ENCODE results near the gene ZNF586.
"Not testable (repeated sequence)": the region's sequence is repeated elsewhere in the genome, so short reads cannot be mapped to it uniquely, and the experiment has no call there.

The ZNF586 gene

DNA sequence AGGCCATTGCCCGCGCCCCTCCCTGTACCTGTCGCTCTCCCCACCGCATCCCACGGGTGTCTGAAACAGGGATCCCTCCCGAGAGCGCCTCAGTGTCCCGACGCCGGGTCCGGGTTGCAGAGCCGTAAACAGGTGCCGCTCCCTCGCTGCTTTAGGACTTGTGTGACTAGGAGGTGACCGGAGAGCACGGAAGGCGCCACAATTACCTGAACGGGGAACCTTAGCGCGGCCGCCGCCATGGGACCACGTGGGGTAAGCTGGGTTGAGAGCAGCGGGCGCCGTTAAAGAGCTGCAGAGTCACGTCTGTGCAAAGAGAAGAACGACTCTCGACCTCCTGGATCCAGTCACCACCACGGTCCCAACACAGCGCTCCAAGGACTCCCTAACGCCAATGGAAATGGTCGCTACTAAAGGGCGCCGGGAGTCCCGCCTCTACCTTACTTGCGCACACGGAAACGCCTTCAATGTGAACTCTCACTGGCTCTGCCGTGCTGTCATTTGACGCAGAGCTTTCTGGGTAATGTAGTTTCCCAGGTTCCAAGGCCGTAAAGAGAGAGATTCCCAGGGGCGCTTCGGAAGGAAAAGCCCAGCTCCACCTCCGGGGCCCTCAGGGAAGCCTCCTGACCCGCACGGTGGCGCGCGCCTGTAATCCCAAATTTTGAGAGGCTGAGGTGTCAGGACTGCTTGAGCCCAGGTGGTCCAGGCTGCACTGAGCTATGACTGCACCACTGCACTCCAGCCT, 45.2 kb downstream of the ZNF586 start, which contains the start of gene ZNF552:
TSS of gene ZNF552 (minus strand) at position 409 of the 742 bp plus-strand sequence. CDS start at position 239, 170 bp downstream.
- peak within 1 kb of the TSS; percentile 94 for H3K4me3 ChIP-seq (ENCODE audit: low read depth, low read length)
- H3K79me2 ChIP-seq (ENCODE audit: control insufficient read depth, insufficient read depth, low read length, unreplicated experiment), result peaks cover 10% of the 10 kb centered on the region
- H2AFZ ChIP-seq (ENCODE audit: low read length, unreplicated experiment), result peak within 1 kb of the TSS; percentile 60

DNA sequence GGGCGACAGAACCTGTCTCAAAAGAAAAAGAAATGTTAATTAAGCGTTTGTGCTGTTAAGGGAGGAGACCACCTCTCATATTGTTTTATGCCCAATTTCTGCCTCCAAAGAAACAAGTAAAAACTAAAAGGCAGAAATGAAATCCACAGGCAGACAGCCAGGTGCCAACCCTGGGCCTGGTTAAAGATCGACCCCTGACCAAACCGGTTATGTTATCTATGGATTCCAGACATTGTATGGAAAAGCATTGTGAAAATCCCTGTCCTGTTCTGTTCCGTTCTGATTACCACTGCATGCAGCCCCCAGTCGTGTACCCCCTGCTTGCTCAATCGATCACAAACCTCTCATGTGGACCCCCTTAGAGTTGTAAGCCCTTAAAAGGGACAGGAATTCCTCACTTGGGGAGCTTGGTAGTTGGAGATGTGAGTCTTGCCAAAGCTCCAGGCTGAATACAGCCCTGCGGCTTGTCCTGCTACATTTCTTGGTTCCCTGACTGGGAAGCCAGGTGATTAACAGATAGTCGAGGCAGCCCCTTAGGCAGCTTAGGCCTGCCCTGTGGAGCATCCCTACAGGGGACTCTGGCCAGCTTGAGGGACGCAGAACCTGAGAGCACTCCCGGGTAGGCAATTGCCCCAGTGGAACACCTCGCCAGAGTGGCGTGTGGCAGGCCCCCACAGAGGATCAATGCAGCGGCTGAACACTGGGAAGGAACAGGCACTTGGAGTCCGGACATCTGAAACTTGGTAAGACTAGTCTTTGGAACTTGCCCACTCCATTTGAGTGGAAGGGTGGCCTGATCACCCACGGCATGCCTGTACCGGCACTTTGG, 46.0 kb downstream of the ZNF586 start:
- no peak overlapping the region for H3K27ac ChIP-seq (ENCODE audit: low read depth, low read length)
- no peaks in the 10 kb centered on the region for H3K4me1 ChIP-seq (ENCODE audit: control insufficient read depth, insufficient read depth, low read length, unreplicated experiment)
- H3K79me2 ChIP-seq (ENCODE audit: control insufficient read depth, insufficient read depth, low read length, unreplicated experiment), result peaks cover 18% of the 10 kb centered on the region
- no peaks in the 10 kb centered on the region for H3K36me3 ChIP-seq (ENCODE audit: insufficient read depth, low read length)
- H3K27me3 ChIP-seq (ENCODE audit: insufficient read depth, low read length), result no peaks in the 10 kb centered on the region
- H2AFZ ChIP-seq (ENCODE audit: low read length, unreplicated experiment), result no peak overlapping the region
- 0 out of 2 replicates have a peak overlapping the region, but pooled peaks have one; percentile 94 for H3K4me3 ChIP-seq (ENCODE audit: low read depth, low read length)

More for the DNA sequence above, 45.2 kb downstream of the ZNF586 start, which contains the start of gene ZNF552:
- no peaks in the 10 kb centered on the region for H3K36me3 ChIP-seq (ENCODE audit: insufficient read depth, low read length)
- no peaks in the 10 kb centered on the region for H3K27me3 ChIP-seq (ENCODE audit: insufficient read depth, low read length)
- H3K27ac ChIP-seq (ENCODE audit: low read depth, low read length), result no peak within 1 kb of the TSS
- no peaks in the 10 kb centered on the region for H3K4me1 ChIP-seq (ENCODE audit: control insufficient read depth, insufficient read depth, low read length, unreplicated experiment)

DNA sequence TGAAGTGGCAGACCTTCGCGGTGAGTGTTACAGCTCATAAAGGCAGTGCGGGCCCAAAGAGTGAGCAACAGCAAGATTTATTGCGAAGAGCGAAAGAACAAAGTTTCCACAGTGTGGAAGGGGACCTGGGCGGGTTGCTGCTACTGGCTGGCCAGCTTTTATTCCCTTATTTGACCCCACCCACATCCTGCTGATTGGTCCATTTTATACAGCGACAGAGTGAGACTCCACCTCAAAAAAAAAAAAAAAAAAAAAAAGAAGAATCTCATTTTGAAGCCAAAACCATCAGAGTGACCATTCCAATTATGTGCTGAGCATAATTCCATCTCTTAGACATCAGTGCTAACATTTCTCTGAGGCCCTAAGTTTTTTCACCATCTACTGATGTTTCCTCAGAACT, 47.2 kb downstream of the ZNF586 start:
- Histone ChIP-seq H3K27me3 (ENCODE audit: insufficient read depth, low read length) (no peaks in the 10 kb centered on the region), H3K79me2 (ENCODE audit: control insufficient read depth, insufficient read depth, low read length, unreplicated experiment) (peaks cover 28% of the 10 kb centered on the region), H2AFZ (ENCODE audit: low read length, unreplicated experiment) (no peak overlapping the region), H3K4me1 (ENCODE audit: control insufficient read depth, insufficient read depth, low read length, unreplicated experiment) (peaks cover 5% of the 10 kb centered on the region), H3K36me3 (ENCODE audit: insufficient read depth, low read length) (no peaks in the 10 kb centered on the region), H3K27ac (ENCODE audit: low read depth, low read length) (no peak overlapping the region), H3K4me3 (ENCODE audit: low read depth, low read length) (no peak overlapping the region)

GRCh38 chr19:57817976-57818375, 48.5 kb downstream of the ZNF586 start:
- Histone ChIP-seq H3K27ac (ENCODE audit: low read depth, low read length) (no peak overlapping the region), H3K27me3 (ENCODE audit: insufficient read depth, low read length) (no peaks in the 10 kb centered on the region), H3K36me3 (ENCODE audit: insufficient read depth, low read length) (no peaks in the 10 kb centered on the region), H2AFZ (ENCODE audit: low read length, unreplicated experiment) (no peak overlapping the region), H3K79me2 (ENCODE audit: control insufficient read depth, insufficient read depth, low read length, unreplicated experiment) (peaks cover 37% of the 10 kb centered on the region), H3K4me1 (ENCODE audit: control insufficient read depth, insufficient read depth, low read length, unreplicated experiment) (peaks cover 5% of the 10 kb centered on the region), H3K4me3 (ENCODE audit: low read depth, low read length) (no peak overlapping the region)

DNA sequence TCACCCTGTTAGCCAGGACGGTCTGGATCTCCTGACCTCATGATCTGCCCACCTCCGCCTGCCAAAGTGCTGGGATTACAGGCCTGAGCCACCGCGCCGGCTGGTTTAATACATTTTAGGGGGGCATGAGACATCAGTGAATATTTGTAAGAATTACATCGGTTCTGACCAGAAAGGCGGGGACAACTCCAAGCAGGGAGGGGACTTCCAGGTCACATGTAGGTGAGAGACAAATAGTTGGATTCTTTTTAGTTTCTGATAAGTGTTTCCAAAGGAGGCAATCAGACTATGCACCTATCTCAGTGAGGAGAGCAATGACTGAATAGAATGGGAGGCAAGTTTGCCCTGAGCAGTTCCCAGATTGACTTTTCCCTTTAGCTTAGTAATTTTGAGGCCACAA, 48.9 kb downstream of the ZNF586 start:
- Histone ChIP-seq H3K4me3 (ENCODE audit: low read depth, low read length) (no peak overlapping the region; the same call in 1 of the 2 replicates), H2AFZ (ENCODE audit: low read length, unreplicated experiment) (no peak overlapping the region), H3K27me3 (ENCODE audit: insufficient read depth, low read length) (no peaks in the 10 kb centered on the region), H3K36me3 (ENCODE audit: insufficient read depth, low read length) (no peaks in the 10 kb centered on the region), H3K79me2 (ENCODE audit: control insufficient read depth, insufficient read depth, low read length, unreplicated experiment) (peaks cover 40% of the 10 kb centered on the region), H3K4me1 (ENCODE audit: control insufficient read depth, insufficient read depth, low read length, unreplicated experiment) (peaks cover 5% of the 10 kb centered on the region), H3K27ac (ENCODE audit: low read depth, low read length) (no peak overlapping the region)

GRCh38 chr19:57819475-57820148, 50.1 kb downstream of the ZNF586 start:
- Histone ChIP-seq H3K36me3 (ENCODE audit: insufficient read depth, low read length) (no peaks in the 10 kb centered on the region), H3K79me2 (ENCODE audit: control insufficient read depth, insufficient read depth, low read length, unreplicated experiment) (peaks cover 45% of the 10 kb centered on the region), H2AFZ (ENCODE audit: low read length, unreplicated experiment) (peak overlapping the region; percentile 71)

DNA sequence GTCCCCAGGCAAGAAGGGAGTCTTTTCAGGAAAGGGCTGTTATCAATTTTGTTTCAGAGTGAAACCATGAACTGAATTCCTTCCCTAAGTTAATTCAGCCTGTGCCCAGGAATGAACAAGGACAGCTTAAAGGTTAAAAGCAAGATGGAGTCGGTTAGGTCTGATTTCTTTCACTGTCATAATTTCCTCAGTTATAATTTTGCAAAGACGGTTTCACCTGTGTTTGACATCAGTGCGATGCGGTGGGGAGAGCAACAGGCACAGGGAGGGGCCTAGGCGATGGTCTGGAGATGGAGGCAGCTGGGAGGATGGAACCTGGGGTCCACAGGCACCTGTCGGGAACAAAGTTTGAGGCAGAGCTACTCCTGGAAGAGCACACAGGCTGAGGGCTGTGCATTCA, 51.1 kb downstream of the ZNF586 start:
- H3K27ac ChIP-seq (ENCODE audit: low read depth, low read length), result no peak overlapping the region
- H3K4me1 ChIP-seq (ENCODE audit: control insufficient read depth, insufficient read depth, low read length, unreplicated experiment), result peaks cover 5% of the 10 kb centered on the region
- H2AFZ ChIP-seq (ENCODE audit: low read length, unreplicated experiment), result no peak overlapping the region
- peak overlapping the region; percentile 96 for H3K4me3 ChIP-seq (ENCODE audit: low read depth, low read length)
- peaks cover 53% of the 10 kb centered on the region for H3K79me2 ChIP-seq (ENCODE audit: control insufficient read depth, insufficient read depth, low read length, unreplicated experiment)
- no peaks in the 10 kb centered on the region for H3K36me3 ChIP-seq (ENCODE audit: insufficient read depth, low read length)
- no peaks in the 10 kb centered on the region for H3K27me3 ChIP-seq (ENCODE audit: insufficient read depth, low read length)

More at GRCh38 chr19:57819475-57820148, 50.1 kb downstream of the ZNF586 start:
- Histone ChIP-seq H3K4me3 (ENCODE audit: low read depth, low read length) (peak overlapping the region; percentile 96), H3K27ac (ENCODE audit: low read depth, low read length) (peak overlapping the region; percentile 37; the same call in 1 of the 2 replicates), H3K4me1 (ENCODE audit: control insufficient read depth, insufficient read depth, low read length, unreplicated experiment) (peaks cover 5% of the 10 kb centered on the region), H3K27me3 (ENCODE audit: insufficient read depth, low read length) (no peaks in the 10 kb centered on the region)

DNA sequence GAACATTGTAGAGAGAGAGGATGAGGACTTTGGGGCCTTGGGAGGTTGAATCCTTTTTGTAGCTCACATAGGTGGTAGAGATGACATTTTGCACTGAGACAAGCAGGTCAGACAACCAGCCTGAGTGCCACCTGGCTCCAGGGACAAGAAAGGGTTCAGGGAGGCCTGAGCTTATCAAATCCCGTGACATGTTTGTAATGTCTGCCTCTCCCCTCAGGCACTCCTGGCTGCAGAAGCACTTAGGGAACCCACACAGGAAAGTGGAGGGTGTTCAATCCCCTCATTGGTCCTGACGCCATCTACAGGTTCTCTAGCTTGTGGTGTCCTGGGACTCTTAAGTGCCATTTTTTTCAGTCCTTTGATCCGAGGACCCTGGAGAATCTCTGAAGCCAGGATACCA, 51.6 kb downstream of the ZNF586 start:
- H3K79me2 ChIP-seq (ENCODE audit: control insufficient read depth, insufficient read depth, low read length, unreplicated experiment), result peaks cover 58% of the 10 kb centered on the region
- not testable (repeated sequence) for H3K36me3 ChIP-seq (ENCODE audit: insufficient read depth, low read length); H3K27ac ChIP-seq (ENCODE audit: low read depth, low read length); H3K4me1 ChIP-seq (ENCODE audit: control insufficient read depth, insufficient read depth, low read length, unreplicated experiment); H3K27me3 ChIP-seq (ENCODE audit: insufficient read depth, low read length); H2AFZ ChIP-seq (ENCODE audit: low read length, unreplicated experiment)
- H3K4me3 ChIP-seq (ENCODE audit: low read depth, low read length), result peak overlapping the region; percentile 96

DNA sequence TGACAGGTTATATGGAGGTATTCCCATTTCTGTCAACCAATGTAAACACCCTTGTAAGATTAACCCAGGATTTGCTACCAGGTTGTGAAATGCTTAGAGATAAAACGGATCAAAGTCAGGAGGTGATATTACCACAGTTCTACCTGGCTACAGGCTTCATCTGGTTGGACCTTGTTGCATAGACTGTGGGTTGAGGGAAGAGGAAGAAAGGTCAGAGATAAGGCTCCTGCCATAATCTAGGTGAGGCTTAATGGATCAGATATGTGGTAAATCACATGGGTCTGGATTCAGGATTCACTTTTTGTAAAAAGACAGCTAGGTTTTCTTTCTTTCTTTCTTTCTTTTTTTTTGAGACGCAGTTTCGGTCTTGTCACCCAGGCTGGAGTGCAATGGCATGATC, 52.0 kb downstream of the ZNF586 start:
- H2AFZ ChIP-seq (ENCODE audit: low read length, unreplicated experiment); H3K36me3 ChIP-seq (ENCODE audit: insufficient read depth, low read length); H3K4me3 ChIP-seq (ENCODE audit: low read depth, low read length); H3K27ac ChIP-seq (ENCODE audit: low read depth, low read length); H3K4me1 ChIP-seq (ENCODE audit: control insufficient read depth, insufficient read depth, low read length, unreplicated experiment); H3K27me3 ChIP-seq (ENCODE audit: insufficient read depth, low read length): not testable (repeated sequence)
- H3K79me2 ChIP-seq (ENCODE audit: control insufficient read depth, insufficient read depth, low read length, unreplicated experiment), result peaks cover 60% of the 10 kb centered on the region

DNA sequence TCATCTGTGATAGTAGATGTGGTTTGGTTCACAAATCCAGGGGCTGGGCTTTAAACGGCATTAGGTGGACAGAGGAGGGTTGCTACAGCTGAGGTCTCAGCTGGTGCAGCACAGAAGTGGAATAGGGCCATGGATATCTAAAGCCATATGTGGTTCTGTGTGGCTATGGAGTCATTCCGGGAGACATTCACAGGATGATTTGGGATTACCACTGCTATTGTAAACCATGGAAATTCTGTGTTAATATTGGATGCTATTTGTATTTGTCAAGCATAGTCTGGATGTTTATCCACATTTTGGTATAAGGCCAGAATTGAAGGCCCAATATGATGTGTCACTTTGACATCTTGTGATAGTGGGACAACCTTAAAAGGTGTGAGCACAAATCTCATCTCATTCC, 53.7 kb downstream of the ZNF586 start:
- H3K27ac ChIP-seq (ENCODE audit: low read depth, low read length); H3K36me3 ChIP-seq (ENCODE audit: insufficient read depth, low read length); H3K27me3 ChIP-seq (ENCODE audit: insufficient read depth, low read length); H3K4me3 ChIP-seq (ENCODE audit: low read depth, low read length); H3K4me1 ChIP-seq (ENCODE audit: control insufficient read depth, insufficient read depth, low read length, unreplicated experiment); H2AFZ ChIP-seq (ENCODE audit: low read length, unreplicated experiment): not testable (repeated sequence)
- peaks cover 67% of the 10 kb centered on the region for H3K79me2 ChIP-seq (ENCODE audit: control insufficient read depth, insufficient read depth, low read length, unreplicated experiment)
